Transverse colon (tissue), 4 donors: ENCODE results near the gene ARL11.

ENCODE experiments used
- CTCF ChIP-seq, 5 experiments: fragments of 200-600 bp in 3 of 5; fragments of 450-650 bp in 2 of 5; sonication (generic) in 3 of 5; IDR thresholded peaks; 1 replicate in 2 of 5; 2 replicates in 3 of 5; pipeline ENCODE4 v1.5.1; 2016 to 2017; ENCODE audit warnings: antibody characterized with exemption in 5 of 5, inconsistent platforms in 3 of 5, mild to moderate bottlenecking in 2 of 5, moderate library complexity in 1 of 5
- EP300 ChIP-seq: sonication (generic); formaldehyde crosslinking; IDR thresholded peaks from one replicate; pipeline ENCODE4 v1.6.1; 2017; ENCODE audit warnings: antibody characterized with exemption, low read depth
- POLR2A ChIP-seq: fragments of 450-650 bp; IDR thresholded peaks from one replicate; pipeline ENCODE4 v1.6.1; 2016; ENCODE audit warnings: antibody characterized with exemption, mild to moderate bottlenecking, moderate library complexity
- POLR2AphosphoS5 ChIP-seq, 3 donors: sonication (generic); formaldehyde crosslinking; IDR thresholded peaks; one replicate each; pipeline ENCODE4 v1.6.1; 2016; ENCODE audit warnings: antibody characterized with exemption in 3 of 3

- TF ChIP-seq POLR2A (no peak), CTCF (IDR thresholded peaks at IDR 0.05) (no peak), EP300 (no peak), POLR2AphosphoS5 (IDR thresholded peaks at IDR 0.05) (no peak)
These were observed 33.7 kb upstream of the ARL11 start for GRCh38 chr13:49594576-49594975.
